Liver (tissue), 9 donors: ENCODE measurements around the gene PALB2. TPM values are rescaled to one million over a fixed set of nuclear protein-coding genes. Genes with fewer than 3 reads are reported as not detected.

Experiments used
- DNase-seq: peaks from one replicate; pipeline ENCODE4 v3.0.0-alpha.2; 2017; ENCODE audit warnings: low spot score
- H3K27ac ChIP-seq, 2 donors: one replicate each; pipeline ENCODE4 v1.7.0; 2013; ENCODE audit warnings: inconsistent platforms in 2 of 2, low read length in 2 of 2, control low read depth in 1 of 2, low read depth in 1 of 2, mild to moderate bottlenecking in 1 of 2
- H3K27me3 ChIP-seq, 4 donors: one replicate each; pipeline versions ENCODE4 v1.6.1 to v1.7.0; 2013; ENCODE audit warnings: low read length in 3 of 4, inconsistent platforms in 1 of 4, mild to moderate bottlenecking in 1 of 4, moderate library complexity in 1 of 4; ENCODE audit not compliant: control insufficient read depth in 4 of 4, insufficient read depth in 4 of 4
- H3K36me3 ChIP-seq, 4 donors: one replicate each; pipeline versions ENCODE4 v1.6.1 to v1.7.0; 2013; ENCODE audit warnings: low read length in 3 of 4, mild to moderate bottlenecking in 3 of 4, low read depth in 1 of 4, moderate library complexity in 1 of 4; ENCODE audit not compliant: control insufficient read depth in 4 of 4, insufficient read depth in 3 of 4
- H3K4me1 ChIP-seq, 4 donors: one replicate each; pipeline versions ENCODE4 v1.6.1 to v1.7.0; 2013; ENCODE audit warnings: low read length in 3 of 4, mild to moderate bottlenecking in 3 of 4, moderate library complexity in 1 of 4; ENCODE audit not compliant: control insufficient read depth in 4 of 4, insufficient read depth in 4 of 4
- H3K4me3 ChIP-seq, 3 donors: one replicate each; pipeline versions ENCODE4 v1.6.1 to v1.7.0; 2013; ENCODE audit warnings: low read length in 3 of 3, control low read depth in 1 of 3, low read depth in 1 of 3, mild to moderate bottlenecking in 1 of 3
- H3K9ac ChIP-seq, 2 donors: one replicate each; pipeline ENCODE4 v1.7.0; 2013; ENCODE audit warnings: low read length in 2 of 2, mild to moderate bottlenecking in 2 of 2, moderate library complexity in 2 of 2, control low read depth in 1 of 2, low read depth in 1 of 2
- H3K9me3 ChIP-seq, 4 donors: one replicate each; pipeline versions ENCODE4 v1.6.1 to v1.7.0; 2013; ENCODE audit warnings: low read length in 3 of 4; ENCODE audit not compliant: control insufficient read depth in 4 of 4
- HNF4G ChIP-seq: IDR thresholded peaks from 2 replicates; pipeline ENCODE4 v1.6.1; 2016; ENCODE audit warnings: antibody characterized with exemption
- NR2F2 ChIP-seq: IDR thresholded peaks from 2 replicates; pipeline ENCODE4 v1.6.1; 2016; ENCODE audit warnings: antibody characterized with exemption
- RAD21 ChIP-seq, 2 donors: IDR thresholded peaks; 2 replicates each; pipeline ENCODE4 v1.6.1; 2016; ENCODE audit warnings: antibody characterized with exemption in 2 of 2, mild to moderate bottlenecking in 2 of 2
- RXRA ChIP-seq, 2 donors: IDR thresholded peaks; 2 replicates each; pipeline ENCODE4 v1.6.1; 2017 to 2018; ENCODE audit warnings: antibody characterized with exemption in 2 of 2, mild to moderate bottlenecking in 1 of 2
- SP1 ChIP-seq: IDR thresholded peaks from 2 replicates; pipeline ENCODE4 v1.6.1; 2018; ENCODE audit warnings: antibody characterized with exemption, mild to moderate bottlenecking
- TAF1 ChIP-seq: conservative IDR thresholded peaks from 2 replicates; pipeline ENCODE4 v1.6.1; 2016; ENCODE audit warnings: antibody characterized with exemption, mild to moderate bottlenecking
- YY1 ChIP-seq: IDR thresholded peaks from 2 replicates; pipeline ENCODE4 v1.6.1; 2016; ENCODE audit warnings: antibody characterized with exemption, mild to moderate bottlenecking
- WGBS: extraction: QIAGEN DNeasy Blood & Tissue Kit; methylation state at CpG from one replicate; pipeline ENCODE4 v1.1.7; 2013; 5-methylcytosine and 5-hydroxymethylcytosine counted together
- polyA plus RNA-seq, 2 donors: library from polyadenylated mRNA; stranded (reverse) in 1 of 2; unstranded in 1 of 2; fragments of 200-250 nt in 1 of 2; fragments of >200 nt in 1 of 2; fragmentation: Nextera tagmentation in 1 of 2; extraction: Ambion mirVana in 1 of 2; gene quantifications; one replicate each; pipeline versions ENCODE4 v1.2.1 to v1.2.3, GENCODE V29; 2013 to 2015
- total RNA-seq, 2 donors: library from RNA; depleted of rRNA; stranded (reverse); fragments of >200 nt; gene quantifications; one replicate each; pipeline ENCODE4 v1.2.3, GENCODE V29; 2014
- TF ChIP-seq, protein P1 (sequence below): IDR thresholded peaks from 2 replicates; pipeline ENCODE4 v1.6.1; 2016; ENCODE audit warnings: antibody characterized with exemption, mild to moderate bottlenecking
- TF ChIP-seq, protein P2 (sequence below): IDR thresholded peaks from 2 replicates; pipeline ENCODE4 v1.6.1; 2016; ENCODE audit warnings: antibody characterized with exemption
- TF ChIP-seq, protein P3 (sequence below): fragments of 150-350 bp; IDR thresholded peaks from 2 replicates; pipeline ENCODE4 v1.5.1; 2017; ENCODE audit warnings: improper control_type of control experiment, low read depth, low read length; ENCODE audit not compliant: missing input control
- TF ChIP-seq, protein P4 (sequence below): IDR thresholded peaks from 2 replicates; pipeline ENCODE4 v1.6.1; 2016; ENCODE audit warnings: antibody characterized with exemption
- TF ChIP-seq, protein P5 (sequence below): IDR thresholded peaks from 2 replicates; pipeline ENCODE4 v1.6.1; 2016; ENCODE audit warnings: antibody characterized with exemption
- donor health status: healthy.
- donor health status: healthy.
- donor health status: healthy.
- donor health status: healthy.
- donor health status: healthy.

The PALB2 gene
- total and polyA plus RNA-seq, 4 donors: 4.1 to 7.6 (median 4.7) TPM

DNA sequence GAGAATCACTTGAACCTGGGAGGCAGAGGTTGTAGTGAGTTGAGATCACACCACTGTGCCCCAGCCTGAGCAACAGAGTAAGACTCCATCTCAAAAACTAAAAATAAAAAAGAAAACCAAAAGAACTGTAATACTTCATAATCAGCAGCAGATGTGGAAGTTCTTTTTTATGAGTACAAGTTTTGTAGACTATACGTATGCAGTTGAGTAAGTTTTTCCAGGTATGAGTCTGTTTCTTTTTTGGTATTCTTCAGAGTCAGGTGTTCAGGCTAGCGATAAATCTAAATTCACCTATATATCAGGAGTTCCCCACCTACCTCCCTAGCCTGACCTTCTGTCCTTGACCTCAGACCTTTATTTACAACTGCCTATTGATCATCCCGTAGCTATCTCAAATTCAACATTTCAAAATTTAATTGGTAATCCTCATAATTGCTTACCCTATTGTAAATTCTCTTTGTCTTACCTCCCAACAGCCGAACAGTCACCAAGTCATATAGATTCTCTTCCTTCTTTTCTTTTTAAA is 10.9 kb upstream of the PALB2 start:
- no peaks in the 10 kb centered on the region for H3K9me3 ChIP-seq
- H3K4me3 ChIP-seq: no peak overlapping the region
- peaks cover 3 to 13% (median 4%) of the 10 kb centered on the region in 4 donors for H3K36me3 ChIP-seq
- no peaks in the 10 kb centered on the region for H3K27me3 ChIP-seq
- H3K4me1 ChIP-seq: no peaks in the 10 kb centered on the region
- DNase-seq: no peak
- TF ChIP-seq, protein P1, sequence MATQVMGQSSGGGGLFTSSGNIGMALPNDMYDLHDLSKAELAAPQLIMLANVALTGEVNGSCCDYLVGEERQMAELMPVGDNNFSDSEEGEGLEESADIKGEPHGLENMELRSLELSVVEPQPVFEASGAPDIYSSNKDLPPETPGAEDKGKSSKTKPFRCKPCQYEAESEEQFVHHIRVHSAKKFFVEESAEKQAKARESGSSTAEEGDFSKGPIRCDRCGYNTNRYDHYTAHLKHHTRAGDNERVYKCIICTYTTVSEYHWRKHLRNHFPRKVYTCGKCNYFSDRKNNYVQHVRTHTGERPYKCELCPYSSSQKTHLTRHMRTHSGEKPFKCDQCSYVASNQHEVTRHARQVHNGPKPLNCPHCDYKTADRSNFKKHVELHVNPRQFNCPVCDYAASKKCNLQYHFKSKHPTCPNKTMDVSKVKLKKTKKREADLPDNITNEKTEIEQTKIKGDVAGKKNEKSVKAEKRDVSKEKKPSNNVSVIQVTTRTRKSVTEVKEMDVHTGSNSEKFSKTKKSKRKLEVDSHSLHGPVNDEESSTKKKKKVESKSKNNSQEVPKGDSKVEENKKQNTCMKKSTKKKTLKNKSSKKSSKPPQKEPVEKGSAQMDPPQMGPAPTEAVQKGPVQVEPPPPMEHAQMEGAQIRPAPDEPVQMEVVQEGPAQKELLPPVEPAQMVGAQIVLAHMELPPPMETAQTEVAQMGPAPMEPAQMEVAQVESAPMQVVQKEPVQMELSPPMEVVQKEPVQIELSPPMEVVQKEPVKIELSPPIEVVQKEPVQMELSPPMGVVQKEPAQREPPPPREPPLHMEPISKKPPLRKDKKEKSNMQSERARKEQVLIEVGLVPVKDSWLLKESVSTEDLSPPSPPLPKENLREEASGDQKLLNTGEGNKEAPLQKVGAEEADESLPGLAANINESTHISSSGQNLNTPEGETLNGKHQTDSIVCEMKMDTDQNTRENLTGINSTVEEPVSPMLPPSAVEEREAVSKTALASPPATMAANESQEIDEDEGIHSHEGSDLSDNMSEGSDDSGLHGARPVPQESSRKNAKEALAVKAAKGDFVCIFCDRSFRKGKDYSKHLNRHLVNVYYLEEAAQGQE: no peak
- 84% methylated on average over 4 of the region's 4 CpGs for WGBS
- no peak overlapping the region for H3K27ac ChIP-seq
- no peak overlapping the region for H3K9ac ChIP-seq

DNA sequence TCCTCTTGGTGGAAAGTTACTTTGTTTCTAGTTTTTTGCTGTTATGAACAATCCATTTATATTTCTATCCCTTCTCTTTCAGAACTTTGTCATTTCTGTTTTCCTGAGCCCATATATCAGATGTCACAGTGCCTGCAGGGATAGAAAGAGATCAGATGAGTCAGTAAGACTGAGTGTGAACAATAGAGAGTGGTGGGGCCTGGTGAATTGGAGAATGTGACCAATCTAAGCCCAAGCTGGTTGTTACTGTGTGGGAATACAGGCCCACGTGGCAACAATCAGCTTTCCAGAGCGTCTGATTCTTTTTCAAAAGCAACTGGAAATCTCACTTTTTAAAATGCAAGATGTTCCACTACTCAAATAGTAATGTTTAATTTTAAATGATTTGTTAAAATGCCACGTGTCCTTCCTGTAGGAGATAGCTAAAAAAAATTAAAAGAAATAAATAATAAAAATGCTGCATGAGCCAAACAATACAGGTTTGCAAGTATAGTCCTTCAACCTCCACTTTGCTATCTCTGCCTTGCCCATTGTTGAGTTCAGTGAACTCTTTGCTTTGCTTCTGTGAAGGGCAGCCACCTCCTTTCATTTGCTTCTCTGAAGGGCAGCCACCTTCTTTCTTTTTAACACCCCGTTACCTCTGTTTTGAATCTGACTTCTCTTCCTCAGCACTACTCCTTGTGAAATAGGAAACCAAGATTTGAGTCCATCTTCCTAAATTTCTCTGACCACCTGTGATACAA is 9.7 kb upstream of the PALB2 start:
- no peak overlapping the region for H3K4me3 ChIP-seq
- DNase-seq: no peak
- no peak overlapping the region for H3K9ac ChIP-seq
- TF ChIP-seq, protein P2, sequence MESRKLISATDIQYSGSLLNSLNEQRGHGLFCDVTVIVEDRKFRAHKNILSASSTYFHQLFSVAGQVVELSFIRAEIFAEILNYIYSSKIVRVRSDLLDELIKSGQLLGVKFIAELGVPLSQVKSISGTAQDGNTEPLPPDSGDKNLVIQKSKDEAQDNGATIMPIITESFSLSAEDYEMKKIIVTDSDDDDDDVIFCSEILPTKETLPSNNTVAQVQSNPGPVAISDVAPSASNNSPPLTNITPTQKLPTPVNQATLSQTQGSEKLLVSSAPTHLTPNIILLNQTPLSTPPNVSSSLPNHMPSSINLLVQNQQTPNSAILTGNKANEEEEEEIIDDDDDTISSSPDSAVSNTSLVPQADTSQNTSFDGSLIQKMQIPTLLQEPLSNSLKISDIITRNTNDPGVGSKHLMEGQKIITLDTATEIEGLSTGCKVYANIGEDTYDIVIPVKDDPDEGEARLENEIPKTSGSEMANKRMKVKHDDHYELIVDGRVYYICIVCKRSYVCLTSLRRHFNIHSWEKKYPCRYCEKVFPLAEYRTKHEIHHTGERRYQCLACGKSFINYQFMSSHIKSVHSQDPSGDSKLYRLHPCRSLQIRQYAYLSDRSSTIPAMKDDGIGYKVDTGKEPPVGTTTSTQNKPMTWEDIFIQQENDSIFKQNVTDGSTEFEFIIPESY: no peak
- TF ChIP-seq TAF1 (no peak), HNF4G (no peak), SP1 (no peak), RXRA (IDR thresholded peaks at IDR 0.05) (no peak)
- TF ChIP-seq, protein P3, sequence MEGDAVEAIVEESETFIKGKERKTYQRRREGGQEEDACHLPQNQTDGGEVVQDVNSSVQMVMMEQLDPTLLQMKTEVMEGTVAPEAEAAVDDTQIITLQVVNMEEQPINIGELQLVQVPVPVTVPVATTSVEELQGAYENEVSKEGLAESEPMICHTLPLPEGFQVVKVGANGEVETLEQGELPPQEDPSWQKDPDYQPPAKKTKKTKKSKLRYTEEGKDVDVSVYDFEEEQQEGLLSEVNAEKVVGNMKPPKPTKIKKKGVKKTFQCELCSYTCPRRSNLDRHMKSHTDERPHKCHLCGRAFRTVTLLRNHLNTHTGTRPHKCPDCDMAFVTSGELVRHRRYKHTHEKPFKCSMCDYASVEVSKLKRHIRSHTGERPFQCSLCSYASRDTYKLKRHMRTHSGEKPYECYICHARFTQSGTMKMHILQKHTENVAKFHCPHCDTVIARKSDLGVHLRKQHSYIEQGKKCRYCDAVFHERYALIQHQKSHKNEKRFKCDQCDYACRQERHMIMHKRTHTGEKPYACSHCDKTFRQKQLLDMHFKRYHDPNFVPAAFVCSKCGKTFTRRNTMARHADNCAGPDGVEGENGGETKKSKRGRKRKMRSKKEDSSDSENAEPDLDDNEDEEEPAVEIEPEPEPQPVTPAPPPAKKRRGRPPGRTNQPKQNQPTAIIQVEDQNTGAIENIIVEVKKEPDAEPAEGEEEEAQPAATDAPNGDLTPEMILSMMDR: no peak
- 89% methylated on average over 4 of the region's 4 CpGs for WGBS
- no peaks in the 10 kb centered on the region for H3K4me1 ChIP-seq
- no peaks in the 10 kb centered on the region for H3K27me3 ChIP-seq
- no peaks in the 10 kb centered on the region for H3K9me3 ChIP-seq
- H3K27ac ChIP-seq: no peak overlapping the region
- H3K36me3 ChIP-seq: peaks cover 3 to 13% (median 7%) of the 10 kb centered on the region in 4 donors

DNA sequence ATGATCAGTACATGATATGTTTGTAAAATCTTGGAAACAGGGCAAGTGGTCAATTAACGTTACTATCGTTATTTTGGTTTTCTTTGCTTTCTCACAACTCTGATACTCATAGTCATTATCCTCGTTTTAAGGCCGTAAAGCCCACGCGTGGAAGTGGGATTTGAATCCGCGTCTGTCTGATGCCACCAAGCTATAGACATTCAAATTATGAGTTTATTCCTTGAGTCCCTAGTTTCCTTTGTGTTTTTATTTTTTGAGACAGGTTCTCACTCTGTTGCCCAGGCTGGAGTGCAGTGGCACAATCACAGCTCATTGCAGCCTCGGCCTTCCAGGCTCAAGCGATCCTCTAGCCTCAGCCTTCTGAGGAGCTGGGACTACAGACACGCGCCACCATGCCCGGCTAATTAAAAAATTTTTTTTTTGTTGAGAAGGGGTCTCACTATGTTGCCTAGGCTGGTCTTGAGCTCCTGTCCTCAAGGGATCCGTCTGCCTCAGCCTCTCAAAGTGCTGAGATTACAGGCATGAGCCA is 1.2 kb upstream of the PALB2 start:
- DNase-seq: no peak
- TF ChIP-seq RAD21 (IDR thresholded peaks at IDR 0.05) (no peak), TAF1 (no peak), YY1 (no peak), HNF4G (no peak), SP1 (no peak), RXRA (IDR thresholded peaks at IDR 0.05) (no peak), NR2F2 (no peak)
- TF ChIP-seq, protein P4, sequence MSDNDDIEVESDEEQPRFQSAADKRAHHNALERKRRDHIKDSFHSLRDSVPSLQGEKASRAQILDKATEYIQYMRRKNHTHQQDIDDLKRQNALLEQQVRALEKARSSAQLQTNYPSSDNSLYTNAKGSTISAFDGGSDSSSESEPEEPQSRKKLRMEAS: no peak
- TF ChIP-seq, protein P3: no peak
- TF ChIP-seq, protein P5, sequence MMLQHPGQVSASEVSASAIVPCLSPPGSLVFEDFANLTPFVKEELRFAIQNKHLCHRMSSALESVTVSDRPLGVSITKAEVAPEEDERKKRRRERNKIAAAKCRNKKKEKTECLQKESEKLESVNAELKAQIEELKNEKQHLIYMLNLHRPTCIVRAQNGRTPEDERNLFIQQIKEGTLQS: no peak

More for the DNA sequence above, 1.2 kb upstream of the PALB2 start:
- peak overlapping the region in 1 of 2 donors; percentile 37 for H3K9ac ChIP-seq
- H3K36me3 ChIP-seq: peaks cover 5 to 11% (median 10%) of the 10 kb centered on the region in 4 donors
- H3K27ac ChIP-seq: no peak overlapping the region
- peaks cover 3 to 23% (median 20%) of the 10 kb centered on the region in 4 donors for H3K4me1 ChIP-seq
- peak overlapping the region; percentile 86 to 100 (median 97) for H3K4me3 ChIP-seq
- no peaks in the 10 kb centered on the region for H3K9me3 ChIP-seq
- no peaks in the 10 kb centered on the region for H3K27me3 ChIP-seq
- 76% methylated on average over 14 of the region's 14 CpGs for WGBS
